Measurements from ENCODE around the gene FYTTD1.

FYTTD1 gene

DNA sequence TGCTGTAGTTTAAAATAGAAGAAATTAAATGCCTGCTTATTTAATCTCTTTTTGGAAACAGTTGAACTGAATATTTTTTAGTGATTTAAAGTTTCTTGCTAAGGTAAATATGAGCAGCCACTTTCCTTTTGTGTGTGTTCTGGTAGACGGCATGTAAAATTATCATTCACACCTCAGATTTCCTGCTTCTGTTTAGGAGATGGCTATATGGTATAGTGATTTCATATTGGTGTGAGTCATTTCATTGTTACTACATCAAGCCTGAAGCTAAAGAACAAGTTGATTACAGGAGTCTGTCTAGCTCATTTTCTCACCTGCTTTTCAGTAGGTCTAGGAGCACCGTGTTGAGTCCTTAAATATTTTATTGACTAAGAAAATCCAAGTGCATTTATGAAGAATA lies 43.6 kb downstream of the FYTTD1 start:
- DNase-seq (ENCODE audit: low spot score), result no peak

DNA sequence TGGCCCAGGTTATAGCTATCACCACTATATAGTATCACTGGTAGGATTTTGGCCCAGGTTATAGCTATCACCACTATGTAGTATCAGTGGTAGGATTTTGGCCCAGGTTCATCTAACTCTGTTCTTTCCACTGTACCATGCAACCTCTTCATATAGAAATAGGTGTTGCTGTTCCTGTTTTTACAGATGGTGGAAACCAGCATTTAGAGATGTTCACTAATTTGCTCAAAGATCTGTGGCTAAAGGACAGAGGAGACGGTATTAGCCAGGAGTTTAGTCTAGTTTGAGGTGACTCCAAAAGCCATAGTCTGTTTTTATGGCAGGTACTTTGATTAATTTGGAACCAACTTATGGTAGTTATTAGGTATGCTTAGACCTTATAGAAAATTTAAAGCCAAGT lies 44.4 kb downstream of the FYTTD1 start:
- DNase-seq (ENCODE audit: low spot score), result no peak

DNA sequence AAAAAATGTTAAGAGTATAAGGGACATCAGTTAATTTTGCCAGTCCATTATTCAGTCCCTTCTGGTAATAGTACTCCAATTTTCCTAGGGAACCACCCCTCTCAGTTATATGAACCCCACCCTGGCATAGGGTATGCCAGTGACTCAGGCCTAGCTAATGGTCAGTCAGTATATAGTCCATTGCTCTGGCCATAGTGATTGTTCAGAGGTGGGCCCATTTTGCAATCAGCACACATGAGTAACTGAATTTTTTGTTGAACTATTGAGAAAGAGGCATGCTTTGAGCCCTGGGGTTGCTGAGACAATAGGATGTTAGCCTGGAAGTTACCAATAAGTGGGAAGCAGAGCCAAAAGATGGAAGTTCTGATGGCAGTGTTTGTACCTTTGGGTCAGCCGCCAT lies 45.5 kb downstream of the FYTTD1 start:
- DNase-seq (ENCODE audit: low spot score), result no peak

DNA sequence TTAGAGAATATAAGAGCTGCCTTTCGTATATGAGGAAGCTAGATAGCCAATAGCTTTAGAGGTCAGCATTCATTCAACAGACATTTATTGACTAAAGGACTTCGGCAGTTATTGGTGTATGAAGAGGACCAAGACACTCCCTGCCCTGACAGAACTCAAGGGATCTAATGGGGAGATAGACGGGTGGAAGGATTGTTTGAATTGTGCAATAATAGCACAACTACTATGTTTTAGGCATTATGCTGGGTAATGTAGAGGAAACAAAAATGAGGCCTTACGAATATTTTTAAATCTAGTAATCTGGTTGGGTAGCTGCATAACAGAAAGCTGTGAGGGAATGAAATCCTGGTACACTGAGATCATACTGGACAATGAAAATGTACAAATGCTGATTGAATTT lies 46.4 kb downstream of the FYTTD1 start:
- no peak for DNase-seq (ENCODE audit: low spot score)

DNA sequence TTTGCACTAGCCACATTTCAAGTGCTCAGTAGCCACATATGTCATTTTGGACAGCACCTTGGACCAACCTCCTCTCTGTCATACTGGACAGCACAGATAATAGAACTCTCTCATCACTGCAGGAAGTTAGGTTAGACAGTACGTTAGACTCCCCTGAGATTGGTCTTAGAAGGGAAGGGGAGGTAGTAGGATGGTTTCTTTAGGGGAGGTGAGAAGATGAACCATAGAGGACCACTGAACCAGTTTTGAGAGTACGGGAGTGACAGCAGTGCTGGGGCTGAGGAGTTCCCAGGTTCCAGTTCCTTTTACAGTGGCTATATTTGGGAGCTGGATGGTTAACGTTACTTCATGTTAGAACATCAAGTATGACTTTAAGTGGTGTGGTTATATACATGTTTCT lies 49.2 kb downstream of the FYTTD1 start:
- DNase-seq (ENCODE audit: low spot score), result no peak

DNA sequence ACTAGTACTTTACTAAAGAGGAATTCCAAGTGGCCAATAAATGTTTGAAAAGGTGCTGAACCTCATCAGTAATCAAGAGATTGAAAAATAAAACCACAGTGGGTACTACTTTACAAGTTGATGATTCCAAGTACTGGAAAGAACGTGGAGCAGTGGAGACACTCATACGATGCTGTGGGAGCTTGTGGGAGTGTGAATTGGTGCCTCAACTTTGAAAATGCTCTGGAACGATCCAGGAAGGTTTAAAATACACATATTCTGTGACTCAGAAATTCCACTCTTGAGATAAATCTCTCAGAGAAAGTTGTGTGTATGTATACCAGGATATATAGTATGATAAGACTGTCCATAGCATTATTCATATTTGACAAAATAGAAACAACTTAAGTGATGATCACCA lies 50.7 kb downstream of the FYTTD1 start:
- DNase-seq (ENCODE audit: low spot score), result no peak

DNA sequence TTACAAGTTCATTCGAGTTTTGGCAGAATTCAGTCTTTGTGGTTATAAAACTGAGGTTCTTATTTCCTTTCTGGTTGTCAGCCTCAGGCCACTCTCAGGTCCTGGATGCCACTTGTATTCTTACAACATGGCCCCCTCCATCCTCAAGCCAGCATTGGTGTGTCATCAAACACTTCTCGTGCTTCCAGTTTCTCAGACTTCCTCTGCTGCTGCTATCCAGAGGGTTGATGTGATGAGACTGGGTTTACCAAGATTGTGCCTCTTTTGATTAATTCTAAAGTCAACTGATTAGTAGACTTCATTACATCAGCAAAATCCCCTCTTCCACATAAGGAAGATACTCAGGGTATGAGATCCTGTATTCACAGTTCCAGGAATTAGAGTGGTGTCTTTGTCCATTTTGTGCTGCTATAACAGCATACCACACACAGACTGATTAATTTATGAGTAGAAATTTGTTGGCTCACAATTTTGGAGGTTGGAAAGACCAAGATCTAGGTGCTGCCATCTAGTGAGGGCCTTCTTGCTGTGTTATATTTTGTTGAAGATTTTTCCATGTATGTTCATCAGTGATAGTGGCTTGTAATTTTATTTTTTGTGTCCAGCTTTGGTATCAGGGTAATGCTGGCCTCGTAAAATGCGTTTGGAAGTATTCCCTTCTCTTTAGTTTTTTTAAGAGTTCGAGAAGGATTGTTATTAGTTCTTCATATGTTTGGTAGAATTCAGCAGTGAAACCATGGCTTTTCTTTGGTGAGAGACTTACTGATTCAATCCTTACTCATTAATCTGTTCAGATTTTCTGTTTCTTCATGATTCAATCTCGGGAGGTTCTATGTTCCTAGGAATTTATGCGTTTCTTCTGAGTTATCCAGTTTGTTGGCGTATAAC lies 52.5 kb downstream of the FYTTD1 start:
- DNase-seq (ENCODE audit: low spot score), result no peak

DNA sequence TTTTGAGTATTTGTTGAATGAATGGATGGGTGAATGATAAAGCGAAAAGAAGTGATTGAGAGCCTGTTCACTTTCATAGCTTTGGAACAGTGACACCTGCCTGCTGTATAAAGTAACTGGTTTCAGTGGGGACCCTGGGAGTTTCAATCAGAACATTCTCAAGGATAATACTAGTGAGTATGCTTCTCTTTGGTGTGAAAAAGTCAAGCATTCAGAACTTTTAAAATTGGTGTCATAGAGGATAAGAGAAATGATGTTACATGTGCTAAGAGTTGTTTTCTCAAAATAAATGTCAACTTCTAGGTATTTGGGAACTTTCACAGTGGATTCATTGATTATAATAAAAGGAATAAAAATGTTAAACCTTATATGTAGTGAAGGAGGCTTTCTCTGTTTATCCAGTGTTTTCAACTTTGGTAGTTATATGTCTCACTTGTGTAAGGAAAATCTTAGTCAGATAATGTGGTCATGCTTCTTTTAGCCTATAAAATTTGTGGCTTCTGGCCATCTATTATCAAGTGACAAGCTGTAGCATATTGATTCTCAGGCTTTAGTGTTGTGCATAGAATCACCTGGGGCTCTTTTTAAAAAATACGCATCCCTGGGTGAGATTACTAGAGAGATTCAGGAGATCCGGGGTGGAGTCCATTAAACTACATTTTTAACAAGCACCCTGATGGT lies 53.2 kb downstream of the FYTTD1 start:
- DNase-seq (ENCODE audit: low spot score), result no peak

DNA sequence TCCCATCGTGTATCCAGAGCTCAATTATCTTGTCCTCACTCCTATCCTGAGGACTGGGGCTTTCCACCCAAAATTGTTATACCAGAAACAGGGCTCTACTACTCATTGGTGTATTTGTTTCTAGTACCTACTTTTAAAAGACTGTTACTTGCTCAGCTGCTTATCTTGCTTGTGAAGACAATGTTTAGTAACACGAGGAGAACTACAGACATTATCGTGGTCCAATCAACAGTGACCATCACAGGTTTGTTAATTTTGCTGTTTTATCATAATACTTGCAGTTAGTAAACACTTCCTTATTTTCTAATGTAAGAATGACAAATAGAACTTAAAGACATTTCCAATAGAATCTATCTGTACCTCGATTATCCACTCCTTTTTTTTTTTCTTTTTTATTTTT lies 54.8 kb downstream of the FYTTD1 start:
- DNase-seq (ENCODE audit: low spot score), result no peak

DNA sequence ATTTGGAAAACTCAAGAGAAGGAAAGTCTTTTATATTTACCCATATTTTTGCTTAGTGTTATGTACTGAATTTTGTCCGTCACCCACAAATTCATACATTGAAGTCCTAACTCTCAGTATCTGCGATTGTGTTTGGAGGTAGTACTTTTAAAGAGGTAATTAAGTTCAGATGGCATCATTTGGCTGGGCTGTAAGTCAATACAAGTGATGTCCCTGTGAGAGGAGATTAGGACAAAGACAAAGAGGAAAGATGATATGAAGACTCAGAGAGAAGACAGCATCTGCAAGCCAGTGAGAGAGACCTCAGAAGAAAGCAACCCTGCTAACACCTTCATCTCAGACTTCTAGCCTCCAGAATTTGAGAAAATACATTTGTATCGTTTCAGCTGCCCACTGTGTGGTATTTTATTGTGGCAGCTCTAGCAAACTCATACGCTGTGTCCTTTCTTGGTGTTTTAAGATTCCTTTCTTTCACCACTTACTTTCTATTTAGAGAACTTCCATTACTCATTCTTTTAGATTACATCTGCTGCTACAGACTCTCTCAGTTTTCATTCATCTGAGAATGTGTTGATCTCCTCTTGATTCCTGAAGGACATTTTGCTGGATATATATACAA lies 58.4 kb downstream of the FYTTD1 start:
- no peak for DNase-seq (ENCODE audit: low spot score)

DNA sequence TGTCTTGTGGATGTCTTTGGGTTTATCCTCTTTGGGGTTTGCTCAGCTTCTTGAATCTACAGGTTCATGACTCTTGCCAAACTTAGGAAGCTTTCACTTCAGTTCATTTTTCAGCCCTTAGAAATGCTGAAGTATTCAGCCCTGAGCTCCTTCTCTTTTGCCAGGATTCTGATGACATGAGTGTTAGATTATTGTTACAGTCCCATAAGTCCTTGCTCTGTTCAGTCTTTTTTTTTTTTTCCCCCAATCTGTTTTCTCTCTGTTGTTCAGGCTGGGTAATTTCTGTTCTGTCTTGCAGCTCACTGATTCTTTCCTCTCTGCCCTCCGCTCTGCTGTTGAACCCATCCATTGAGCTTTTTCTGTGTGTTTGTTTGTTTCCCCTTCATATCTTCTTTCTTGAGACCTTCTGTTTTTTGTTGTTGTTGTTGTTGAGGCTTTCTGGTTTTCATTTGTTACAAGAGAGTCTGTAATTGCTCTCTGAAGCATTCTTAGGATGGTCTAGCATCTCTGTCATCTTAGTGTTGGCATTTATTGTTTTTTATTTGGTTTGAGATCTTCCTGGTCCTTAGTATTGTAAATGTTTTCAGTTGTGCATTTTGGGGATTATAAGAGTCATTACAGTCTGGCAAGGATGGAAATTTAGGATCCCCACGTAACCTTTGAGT lies 59.8 kb downstream of the FYTTD1 start:
- DNase-seq (ENCODE audit: low spot score), result no peak

DNA sequence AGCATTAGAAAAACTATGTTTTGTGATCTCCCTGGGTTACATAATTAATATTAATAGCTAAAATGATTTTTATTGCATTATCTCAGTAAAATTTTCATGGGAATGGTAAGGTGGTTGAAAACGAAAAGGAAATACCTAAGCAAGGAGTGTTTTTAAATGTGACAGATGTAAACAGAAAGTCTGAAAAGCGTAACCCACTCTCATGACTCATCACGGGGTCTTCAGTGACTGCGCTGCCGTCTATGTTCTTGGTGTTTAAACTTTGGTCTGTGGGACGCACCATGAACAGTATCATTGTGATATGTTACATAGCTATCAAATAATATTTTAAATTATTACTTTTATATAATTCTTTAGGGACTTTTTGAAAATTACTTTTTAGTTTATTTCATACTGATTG lies 61.2 kb downstream of the FYTTD1 start:
- DNase-seq (ENCODE audit: low spot score), result no peak

DNA sequence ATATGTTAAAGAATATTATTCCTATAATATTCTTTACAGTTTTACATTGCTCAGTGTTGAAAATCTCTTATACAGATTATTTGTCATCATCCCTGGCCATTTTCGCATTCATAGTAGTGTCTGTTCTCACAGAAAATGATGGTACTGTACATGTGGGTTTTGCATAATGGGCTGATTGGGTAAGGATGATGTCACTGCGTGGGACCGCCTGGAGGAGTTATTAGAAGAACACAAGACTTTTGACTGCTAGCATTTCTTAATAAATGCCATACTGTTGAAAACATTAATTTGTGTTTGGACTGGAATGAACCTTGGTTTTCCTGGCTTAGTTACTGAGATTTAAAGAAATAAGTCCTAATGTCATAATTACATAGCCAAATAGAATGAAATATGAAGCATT lies 61.7 kb downstream of the FYTTD1 start:
- no peak for DNase-seq (ENCODE audit: low spot score)

DNA sequence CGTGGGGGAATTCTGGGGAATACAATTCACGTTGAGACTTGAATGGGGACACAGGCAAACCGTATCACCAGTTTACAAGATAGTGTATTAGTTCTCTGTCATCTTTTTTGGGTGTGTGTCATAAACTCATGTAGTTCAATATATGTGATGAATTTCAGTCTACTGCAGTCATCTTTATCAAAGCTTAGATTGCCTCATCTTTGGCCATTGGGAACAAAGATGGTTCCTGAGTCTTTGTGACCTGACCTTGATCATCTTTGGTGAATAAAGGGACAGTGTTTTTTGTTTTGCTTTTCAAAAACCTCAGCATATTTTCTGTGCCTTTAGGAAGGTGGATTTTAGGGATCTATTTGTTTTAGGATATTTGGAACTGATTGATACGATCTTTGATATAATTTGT lies 64.7 kb downstream of the FYTTD1 start:
- DNase-seq (ENCODE audit: low spot score), result no peak

DNA sequence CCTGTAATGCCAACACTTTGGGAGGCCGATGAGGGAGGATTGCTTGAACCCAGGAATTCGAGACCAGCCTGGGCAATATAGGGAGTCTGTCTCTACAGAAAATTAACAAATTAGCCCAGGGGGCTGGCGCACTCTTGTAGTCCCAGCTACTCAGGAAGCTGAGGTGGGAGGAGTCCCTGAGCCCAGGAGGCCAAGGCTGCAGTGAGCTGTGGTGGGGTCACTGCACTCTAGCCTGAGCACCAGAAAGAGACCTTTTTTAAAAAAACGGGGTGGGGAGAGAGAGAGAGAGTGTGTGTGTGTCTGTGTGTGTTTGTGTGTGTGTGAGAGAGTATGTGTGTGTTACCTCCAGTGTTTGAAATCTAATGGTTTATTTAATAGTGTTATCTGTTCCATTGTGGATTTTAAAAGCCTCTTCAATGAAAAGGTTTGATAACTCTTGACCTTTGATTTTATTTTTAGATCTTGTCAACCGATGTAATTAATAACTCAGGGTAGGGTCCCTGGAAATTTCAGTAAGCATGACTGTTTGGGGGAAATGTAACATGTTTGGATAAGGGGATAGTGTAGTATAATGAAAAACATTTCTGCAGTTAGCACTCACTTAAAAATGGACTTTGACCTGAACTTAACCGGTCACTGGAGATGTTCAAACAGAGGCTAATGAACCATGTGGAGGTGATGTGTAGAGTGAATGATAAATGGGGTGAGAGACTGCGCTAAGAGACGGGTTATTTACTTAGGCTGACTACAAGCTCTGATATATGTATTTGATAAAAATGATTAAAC lies 71.1 kb downstream of the FYTTD1 start:
- DNase-seq (ENCODE audit: low spot score), result no peak

DNA sequence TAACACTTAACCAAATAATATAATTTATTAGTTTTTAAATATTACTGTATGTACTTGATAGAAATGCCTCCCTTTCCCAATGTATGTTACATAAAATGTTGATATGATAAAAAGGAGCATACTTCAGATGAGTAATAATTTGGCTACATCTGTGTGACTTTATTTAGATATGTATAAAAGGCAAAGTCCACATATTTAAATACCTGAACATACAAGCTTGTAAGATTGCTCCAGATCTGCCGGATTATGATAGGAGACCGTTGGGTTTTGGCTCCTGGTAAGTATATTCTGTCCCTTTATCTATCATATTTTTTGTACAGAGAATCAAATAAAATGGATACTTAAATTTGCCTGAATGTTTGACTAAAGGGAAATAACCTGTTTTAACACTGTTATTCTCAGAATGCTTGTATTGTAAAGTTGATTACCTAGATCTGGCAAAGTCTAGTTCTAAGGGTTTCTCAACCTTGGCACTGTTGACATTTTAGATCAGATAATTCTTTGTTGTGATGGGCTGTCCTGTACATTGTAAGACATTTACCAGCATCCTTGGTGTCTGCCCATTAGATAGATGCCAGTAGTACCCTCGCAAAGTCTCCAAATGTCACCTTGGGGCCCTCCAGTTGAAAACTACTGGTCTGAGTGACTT lies 79.8 kb downstream of the FYTTD1 start:
- DNase-seq (ENCODE audit: low spot score), result no peak

DNA sequence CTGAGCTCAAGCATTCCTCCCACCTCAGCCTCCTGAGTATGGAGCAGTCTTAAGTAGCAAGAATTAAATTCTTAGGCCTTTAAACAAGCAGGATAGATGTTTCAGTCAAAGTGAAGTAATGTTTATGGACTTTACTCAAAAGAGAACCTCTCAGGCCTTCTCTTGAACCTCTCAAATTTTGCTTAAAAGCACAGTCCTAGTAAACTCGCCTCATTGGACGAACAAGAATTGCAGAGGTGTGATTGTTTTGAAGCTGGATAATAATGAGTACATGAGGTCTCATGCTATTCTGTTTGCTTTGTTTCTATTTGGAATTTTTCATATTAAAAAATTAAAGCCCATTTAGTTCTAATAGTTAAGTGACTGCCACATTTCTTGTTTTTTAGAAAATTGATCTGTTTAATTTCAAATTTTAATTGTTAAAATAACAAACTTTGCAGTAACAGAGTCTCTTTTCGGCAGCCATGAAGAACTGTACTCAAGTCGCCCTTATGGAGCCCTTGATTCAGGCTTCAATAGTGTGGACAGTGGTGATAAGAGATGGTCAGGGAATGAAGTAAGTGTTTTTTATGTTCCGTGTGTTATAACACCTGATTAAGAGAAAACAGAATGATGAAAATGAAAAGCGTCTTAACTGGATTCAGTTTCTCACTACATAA lies 80.8 kb downstream of the FYTTD1 start:
- DNase-seq (ENCODE audit: low spot score), result no peak

DNA sequence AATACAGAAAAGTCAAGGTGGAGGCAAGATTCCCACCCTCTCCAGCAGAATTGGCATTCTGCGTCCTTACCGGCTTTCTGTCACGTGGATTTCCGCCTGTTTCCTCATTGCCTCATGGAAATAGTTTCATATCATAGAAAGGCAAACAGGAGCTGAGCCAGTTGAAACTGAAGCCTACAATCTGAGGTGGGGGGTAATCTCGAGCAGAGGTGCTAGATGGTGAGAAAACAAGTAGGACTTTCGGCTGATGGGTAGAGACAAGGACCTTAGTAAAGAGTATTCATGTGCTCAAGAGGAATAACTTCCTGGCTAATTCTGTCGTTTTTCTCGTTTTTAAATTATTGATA lies 81.3 kb downstream of the FYTTD1 start:
- no peak for DNase-seq (ENCODE audit: low spot score)

DNA sequence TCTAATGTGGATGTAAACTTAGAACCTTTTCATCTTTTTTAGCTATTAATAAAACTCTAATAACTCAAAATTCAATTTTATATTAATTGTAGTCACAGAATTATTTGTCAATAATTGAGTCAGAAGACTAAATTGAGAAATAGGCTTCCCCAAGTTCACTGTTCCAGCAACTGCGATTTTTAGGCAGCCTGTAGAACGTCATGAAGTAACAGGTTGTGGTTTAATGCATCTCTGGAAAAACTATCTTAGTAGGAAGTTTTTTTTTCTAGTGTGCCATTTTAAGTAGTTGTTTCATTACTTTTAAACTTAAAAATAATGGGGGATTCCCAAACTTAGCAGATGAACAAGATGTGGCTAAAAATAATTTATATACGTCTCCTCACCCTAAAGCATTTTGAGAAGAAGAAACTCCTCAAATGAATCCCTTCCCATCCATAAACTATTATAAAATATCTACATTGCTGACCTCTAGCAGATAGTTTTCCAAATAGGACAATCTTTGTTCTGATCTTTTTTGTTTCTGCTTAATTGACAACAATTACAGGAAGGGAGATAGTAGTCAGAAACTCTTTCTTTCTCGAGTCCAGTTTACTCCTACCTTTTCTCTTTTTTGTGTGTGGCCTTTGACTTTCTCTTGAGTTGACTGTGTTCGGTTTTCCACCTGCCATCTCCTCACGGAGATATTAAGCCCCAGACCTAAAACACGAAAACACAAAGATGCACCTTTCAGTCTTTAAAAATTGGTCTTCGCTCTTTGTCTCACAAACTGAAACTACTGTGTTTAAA lies 84.4 kb downstream of the FYTTD1 start:
- no peak for DNase-seq (ENCODE audit: low spot score)

DNA sequence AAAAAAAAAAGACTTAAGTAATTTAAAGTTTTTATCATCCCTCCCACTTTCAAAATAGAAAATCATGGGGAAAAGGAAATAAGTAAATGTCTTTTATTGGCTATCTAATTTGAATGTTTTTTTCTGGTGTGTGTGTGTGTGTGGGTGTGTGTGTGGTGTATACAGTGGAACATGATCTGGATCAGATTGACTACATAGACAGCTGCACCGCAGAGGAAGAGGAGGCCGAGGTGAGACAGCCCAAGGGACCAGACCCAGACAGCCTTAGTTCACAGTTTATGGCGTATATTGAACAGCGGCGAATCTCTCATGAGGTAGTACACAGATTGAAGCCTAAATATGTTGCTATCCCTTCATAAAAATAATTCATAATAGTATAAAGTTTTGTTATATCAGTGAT lies 85.8 kb downstream of the FYTTD1 start:
- DNase-seq (ENCODE audit: low spot score), result no peak
